Iris pigment epithelial cell (primary cell): ENCODE results near the gene FRMPD1.

Experiments
- DNase-seq: peaks from one replicate; pipeline ENCODE4 v3.0.0-alpha.2; 2011; ENCODE audit warnings: low read depth

FRMPD1 gene

DNA sequence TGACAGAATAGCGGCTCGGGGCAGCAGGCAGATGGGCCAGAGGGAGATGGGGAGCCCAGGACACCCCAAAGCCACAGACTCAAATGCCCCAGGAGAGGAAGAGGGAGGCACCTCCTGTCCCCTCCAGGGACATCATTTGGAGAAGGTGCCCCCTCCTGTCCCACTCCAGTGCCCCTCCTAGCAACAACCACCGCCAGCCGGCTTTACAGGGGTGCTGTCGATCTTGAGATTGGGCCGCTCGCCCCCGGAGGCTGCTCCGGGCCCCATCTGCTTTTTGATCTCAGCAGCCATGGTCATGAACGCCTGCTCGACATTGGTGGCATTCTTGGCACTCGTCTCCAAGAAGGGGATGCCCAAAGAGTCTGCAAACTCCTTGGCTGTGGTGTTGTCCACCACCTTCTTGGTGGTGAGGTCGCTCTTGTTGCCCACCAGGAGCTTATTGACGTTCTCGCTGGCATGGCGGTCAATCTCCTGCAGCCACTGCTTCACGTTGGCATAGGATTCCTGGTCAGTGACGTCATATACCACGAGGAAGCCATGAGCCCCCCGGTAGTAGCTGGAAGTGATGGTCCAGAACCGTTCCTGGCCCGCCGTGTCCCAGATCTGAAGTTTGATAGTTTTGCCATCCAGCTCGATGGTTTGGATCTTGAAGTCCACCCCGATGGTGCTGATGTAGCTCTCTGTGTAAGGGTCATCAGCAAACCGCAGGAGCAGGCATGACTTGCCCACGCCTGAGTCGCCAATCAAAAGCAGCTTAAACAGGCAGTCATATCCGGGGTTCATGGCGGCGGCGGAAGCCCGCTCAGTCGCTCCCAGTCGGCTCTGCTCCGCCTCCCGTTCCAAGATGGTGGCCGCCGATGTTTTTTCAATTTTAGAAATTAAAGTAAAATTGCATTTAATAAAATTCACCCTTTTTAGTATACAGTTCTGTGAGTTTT is 14.0 kb upstream of the FRMPD1 start:
- no peak for DNase-seq

DNA sequence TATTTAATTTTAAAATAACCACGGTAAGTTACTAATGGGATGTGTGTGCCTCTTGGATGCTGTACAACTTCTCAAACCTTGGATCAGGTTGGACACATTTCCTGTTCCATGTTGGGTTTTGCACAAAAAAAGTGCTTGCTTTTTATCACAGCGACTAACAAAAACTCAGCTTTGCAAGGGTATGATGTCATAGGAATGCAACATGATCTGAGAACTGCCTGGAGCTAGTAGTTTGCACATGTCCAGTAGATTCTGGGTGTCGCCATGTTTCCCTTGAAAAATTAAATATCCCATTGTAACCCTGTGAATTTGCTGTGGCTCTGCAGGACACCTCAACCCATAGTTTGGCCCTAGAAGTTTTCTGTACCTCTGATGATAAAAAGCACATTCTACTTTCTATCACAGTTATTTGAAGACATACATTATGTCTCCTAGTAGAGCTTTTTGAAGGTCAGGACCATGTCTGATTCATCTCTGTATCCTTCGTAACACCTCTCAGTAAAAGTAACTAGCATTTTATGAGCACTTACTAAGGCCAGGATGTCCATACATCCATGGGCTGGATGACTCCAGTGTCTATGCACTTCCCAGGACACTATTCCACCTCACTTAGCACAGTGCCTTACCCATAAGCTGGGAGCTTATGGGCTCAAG is 11.5 kb upstream of the FRMPD1 start:
- peak; percentile 65 for DNase-seq

DNA sequence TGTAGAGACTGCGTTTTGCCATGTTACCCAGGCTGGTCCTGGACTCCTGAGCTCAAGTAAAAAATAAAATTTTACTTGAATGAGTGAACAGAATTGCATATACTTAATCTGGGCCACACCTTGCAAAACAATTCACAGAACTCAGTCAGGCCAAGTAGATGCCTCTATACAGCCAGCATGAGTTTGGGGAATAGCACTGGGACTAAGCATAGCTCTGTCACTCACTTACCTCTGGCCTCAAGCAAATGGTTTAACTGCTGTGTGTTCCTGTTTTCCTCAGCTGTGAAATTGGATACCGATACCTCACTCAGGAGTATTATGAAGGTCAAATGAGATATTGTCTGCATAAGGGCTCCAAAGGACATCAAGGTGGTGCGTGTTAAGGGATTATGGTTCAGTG is 10.9 kb upstream of the FRMPD1 start:
- DNase-seq: no peak

DNA sequence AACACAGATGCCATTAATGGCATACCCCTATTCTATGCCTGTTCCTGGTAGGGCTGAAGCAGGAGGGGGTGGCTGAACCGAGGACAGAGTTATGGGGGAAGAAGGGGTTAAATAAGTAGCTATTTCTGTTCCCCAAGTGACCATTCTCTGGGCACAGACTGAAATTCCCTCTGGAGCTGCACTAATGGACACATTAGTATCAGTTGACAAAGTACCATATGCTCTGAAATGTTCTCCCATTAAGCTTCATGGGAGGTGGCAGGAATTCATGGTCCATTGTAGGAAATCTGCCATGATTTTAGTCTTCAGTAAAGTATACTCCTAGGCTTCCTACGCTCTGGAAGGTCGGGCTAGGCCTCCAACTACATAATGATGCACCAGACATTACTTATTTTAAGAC is 10.5 kb upstream of the FRMPD1 start:
- DNase-seq: no peak

DNA sequence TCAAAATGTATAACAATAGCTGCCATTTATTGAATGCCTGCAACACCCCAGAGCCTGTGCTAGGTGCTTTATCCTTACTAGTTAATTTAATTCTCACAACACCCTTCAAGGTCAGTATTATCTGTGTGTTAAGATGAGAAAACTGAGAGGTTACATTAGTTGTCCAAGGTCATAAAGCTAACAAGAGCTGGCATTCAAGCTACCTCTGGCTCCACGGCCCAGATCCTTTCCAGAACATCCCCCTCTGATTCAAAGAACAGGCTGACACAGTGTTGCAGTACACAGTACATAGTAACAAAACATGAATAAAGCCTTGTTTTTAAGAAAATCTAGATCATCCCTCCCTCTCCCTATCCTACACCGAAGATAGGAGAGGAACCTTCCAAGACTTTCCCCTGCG is 9.4 kb upstream of the FRMPD1 start:
- no peak for DNase-seq

DNA sequence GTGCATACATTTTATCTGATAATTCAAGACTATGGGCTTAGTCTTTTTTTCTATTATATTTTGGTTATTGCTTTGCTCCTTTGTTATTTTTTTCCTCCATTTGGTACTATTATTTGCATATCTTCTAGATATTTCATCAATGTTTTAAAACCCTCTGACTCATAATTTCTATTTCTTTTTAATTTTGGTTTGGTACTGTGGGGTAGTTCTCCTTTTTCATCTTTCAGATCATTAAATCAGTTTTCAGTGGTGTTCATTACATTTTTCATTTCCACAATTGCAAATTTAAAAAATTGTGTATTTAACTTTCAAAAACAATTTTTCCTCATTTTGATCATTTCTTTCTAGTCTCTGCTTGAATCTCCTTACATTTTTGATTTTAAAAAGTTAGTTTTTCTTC is 7.5 kb upstream of the FRMPD1 start:
- no peak for DNase-seq

DNA sequence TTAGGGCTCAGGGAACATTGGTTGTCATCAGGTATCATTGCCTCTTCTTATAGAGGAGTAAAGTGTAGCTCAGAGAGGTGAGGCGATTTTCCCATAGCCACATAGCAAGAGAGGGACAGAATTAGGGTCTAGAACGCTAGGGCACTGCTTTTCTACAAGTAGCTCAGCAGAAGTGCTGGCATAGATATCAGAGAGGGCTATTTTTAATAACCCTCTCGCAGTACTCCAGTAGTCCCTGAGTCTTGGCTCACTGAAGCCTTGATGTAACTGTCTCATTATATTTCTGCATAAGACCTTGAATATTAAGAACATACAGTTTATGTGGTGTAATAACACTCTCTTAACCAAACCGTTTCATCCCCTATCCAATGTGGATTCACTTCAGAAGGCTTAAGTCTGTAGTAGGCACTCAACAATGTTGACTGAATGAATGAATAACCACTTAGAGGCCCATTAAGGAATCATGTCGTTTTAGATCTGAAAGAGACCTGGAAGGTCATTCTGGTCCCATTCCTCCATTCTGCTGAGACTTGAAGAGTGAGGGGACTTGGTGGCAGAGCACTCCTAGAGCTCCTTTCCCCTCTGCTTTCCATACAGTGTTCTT is 4.7 kb upstream of the FRMPD1 start:
- no peak for DNase-seq

DNA sequence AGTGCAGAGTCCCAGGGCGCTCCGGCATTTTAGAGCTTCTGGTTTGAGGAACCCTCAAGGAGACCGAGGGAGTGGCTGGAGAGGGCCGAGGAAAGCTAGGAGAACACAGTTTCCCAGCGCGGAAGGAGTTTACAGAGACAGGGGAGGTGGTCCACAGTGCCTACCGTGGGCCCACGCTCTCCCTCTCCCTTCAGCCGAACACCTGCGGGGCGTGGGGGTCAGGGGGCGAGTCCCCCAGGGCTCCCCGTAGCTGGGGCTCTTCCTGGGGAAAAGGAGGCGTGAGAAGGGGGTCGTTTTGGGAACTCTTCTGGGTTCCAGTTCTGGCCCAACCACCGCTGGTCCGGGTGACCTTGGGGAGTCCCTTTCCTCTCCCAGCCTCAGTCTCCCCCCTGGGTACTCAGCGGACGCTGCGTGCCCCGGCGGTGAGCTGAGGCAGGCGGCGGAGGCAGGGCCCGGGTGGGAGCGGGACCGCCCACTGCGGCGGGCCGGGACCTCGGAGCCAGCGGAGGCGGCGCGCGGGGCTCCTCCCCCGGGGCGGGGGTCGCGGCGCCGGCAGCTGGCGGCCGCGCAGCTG is 368 bp upstream of the FRMPD1 start:
- DNase-seq: no peak

DNA sequence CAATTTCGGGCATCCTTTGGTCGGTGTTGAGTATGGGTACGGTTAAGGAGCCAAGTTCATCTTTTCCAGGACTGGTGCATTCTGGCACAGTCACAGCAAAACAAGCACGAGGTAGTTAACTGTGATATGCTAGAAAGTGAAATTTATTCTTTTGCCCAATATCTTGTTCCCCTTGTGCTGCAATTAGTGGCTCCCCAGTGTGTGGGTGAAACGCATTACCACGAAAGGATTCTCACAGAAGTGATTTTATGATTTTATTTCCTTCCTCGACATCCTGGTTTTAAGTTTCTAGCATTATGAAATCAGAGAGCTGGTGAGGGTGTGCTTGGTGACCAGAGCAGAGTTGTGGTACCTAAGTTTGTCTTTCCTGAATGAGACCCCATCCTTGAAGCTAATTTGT is 1.5 kb downstream of the FRMPD1 start:
- no peak for DNase-seq

DNA sequence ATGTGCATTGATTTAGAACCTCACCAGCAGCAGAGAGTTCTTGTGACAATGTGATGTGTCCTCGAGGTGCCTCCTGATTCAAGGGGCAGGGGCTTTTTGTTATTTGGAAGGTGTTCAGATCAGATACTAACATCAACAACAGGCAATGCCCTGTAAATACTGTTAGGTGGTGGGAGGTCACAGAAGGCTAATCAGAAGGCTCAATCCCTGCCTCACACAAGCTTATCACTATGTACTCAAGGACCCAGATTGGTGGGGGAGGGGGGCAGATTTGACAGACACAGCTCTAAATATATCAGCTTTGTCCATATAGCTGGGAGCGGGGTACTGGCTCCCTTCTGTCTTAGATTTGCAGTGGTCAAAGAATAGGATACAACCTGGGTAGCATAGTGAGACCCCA is 2.6 kb downstream of the FRMPD1 start:
- no peak for DNase-seq

DNA sequence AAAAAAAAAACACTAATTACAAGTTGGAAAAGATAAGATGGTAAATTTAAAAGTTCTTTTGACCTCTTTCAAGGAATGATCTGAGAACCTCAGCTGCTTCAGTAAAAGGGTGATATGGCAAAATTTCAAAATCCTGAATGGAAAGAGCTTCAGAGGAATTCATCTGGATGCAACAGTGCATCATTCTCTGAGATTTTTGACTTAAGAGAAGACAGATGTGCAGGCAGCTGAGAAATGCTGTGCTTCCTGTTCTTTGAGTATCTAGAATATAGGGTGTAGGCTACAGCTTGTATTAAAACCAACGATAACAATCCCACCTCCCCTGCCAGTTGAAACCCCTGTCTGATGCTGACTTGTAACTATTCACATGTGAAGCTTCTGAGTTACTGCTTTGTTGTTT is 6.2 kb downstream of the FRMPD1 start:
- DNase-seq: no peak

DNA sequence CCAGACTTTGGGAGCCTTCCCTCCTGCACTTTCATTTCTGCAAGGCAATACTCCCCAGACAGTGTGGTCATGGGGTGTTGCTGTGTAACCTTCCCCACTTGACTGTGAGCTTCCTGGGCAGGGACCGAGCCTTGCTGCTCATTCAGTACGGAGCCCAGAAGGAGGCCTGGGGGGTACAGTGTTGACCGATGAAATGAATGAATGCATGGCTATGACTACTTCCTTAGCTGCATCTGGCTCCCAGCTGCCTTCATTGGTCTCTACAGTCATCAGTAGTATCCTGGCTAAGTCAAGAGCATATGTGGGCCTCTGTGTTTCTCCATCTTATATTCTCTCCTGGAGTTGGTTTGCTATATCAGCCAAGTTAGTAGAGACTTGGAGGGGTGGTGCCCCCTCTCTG is 9.9 kb downstream of the FRMPD1 start:
- DNase-seq: no peak

DNA sequence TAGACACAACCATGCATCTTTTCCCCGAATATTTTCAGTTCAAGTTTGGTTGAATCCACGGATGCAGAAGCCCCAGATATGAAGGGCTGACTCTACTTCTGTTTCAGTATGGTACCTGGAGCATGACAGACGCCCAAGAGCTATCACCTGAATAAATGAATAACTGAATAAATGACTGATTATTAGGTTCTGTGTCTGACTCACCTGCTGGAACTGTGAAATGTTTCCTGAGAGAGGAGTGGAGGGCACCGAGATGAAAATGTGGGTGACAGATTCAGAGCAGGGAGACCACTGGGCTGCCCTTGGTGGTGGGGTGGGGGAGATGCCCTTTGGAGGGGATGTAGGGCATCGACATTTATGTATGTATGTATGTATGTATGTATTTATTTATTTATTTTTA is 13.2 kb downstream of the FRMPD1 start:
- no peak for DNase-seq

DNA sequence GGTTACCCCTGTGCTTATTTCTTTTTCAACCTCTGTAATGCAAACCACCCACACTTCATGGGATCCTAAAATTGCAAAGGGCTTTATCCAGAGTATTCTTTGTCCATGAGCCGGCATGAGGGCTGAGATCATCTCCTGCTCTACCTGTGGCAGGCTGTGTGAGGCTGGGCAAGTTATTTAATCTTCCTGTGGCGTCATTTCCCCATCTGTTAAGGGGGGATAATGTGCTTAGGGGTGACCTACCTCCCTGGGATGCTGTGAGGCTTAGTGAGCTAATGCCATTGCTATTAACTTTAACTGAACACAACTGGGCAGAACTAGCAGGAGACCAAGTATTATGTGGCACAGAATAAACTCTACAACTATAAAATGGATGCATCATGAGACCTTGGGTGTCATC is 17.0 kb downstream of the FRMPD1 start:
- DNase-seq: no peak

DNA sequence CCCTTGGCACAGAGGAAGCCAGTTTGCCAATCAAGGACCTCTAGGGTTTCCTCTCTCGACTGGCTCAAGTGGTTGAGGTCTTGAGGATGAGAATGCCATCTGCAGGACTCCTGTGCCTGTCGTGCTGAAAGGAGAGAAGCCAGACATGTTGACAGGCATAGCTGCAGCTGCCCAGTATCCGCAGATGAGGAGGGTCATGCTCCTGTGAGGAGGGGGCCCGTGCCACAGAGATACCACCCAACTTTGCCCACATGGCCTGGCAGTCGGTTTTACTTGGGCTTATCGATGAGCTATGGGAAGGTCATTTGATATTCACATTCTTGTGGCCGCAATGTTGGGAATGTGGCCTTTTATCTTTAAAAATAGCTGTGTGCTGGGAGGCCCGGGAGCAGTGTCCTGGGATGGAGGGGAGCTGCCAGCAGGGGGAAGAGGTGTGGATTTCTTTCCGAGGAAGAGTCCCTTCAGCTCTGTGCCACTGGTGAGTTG is 17.4 kb downstream of the FRMPD1 start:
- DNase-seq: no peak

DNA sequence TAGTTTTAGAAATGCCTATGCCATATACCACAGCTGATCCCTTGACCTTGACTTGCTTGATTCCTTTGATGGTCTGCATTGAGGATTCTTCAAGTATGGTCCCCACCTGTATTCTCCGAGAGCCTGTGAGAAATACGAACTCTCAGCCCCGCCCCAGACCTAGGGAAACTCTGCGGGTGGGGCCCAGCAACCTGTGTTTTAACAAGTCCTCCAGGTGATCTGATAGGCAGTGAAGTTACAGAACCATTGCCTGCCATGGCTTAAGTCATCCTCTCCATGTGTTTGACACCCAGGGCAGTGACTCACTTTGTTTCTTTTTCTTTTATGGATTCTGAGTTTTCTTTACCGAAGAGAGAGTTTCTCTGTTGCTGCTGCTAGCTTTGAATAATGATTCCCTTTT is 18.5 kb downstream of the FRMPD1 start:
- no peak for DNase-seq

DNA sequence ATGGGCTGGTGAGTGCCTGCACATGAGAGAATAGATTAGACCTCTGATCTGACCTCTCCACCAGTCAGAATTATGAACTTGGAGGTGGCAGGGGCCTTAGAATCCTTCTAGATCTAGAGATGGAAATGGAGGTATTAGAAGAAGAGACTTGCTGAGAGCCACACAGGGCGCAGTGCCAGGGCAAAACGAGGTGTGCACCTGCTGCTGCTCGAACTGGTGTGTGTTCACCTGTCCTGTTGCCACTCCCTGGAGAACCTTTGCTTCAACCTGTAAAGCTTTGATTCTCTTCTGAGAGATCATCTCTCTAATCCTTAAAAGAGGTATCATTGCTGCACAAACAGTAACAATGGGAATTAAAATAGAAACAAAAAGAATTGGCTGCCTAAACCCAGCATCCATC is 24.9 kb downstream of the FRMPD1 start:
- no peak for DNase-seq

DNA sequence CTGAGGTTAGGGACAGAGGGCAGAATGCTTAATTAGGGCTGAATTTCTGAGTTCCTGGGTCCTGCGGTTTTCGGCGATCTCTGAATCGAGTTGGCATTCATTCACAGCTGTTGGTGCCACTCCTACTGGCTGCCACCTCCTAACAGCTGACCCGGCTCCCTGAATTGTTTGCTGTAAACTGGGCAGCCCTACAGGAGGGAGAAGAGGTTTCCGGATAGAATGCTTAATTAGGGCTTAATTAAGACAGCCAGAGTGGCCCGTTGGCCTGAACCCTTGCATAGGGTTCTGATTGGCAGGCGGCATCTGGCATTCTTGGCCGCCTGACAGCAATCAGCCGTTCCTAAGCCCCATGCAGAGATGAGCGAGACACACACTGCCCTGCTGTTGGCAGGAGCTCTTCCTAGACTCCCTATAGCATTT is 25.7 kb downstream of the FRMPD1 start:
- DNase-seq: no peak

DNA sequence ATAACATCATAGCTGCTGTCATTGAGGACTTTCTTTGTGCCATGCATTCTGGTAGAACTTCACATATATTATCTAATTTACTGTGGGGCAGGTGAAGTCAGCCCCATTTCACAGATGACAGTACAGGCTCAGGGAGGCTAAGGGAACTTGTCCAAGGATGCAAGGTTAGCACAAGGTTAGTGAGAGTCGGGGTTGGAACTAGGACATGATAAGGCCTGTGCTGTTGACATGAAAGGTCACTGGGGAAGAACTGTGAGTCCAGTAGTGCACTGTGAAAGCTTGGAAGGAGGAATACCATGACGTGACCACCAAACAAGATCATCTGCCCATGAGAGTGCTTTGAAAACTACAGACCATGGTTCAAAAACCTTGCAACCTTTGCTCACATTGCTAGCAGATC is 26.7 kb downstream of the FRMPD1 start:
- no peak for DNase-seq

DNA sequence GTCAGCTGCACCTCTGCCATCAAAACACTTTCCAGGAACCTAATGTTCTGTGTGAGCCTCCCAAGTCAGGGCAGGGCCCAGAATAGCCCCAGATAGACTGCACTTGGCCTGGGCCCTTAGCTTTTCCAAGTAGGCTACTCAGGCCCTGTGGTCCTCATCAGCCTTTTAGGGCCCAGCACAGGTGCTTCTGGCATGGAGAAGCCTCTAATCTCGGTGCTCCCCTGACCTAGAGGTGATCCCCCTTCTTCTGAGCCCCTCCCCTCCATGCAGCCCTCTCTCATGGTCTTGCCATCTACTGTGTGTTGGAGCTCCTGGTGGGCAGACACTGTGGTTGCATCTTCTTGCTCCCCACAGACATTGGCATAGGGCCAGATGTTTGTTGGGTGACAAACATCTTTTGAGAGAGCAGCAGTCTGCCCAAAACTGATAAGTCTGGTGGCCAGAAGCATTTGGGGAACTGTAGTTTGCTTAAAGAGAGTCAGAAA is 28.1 kb downstream of the FRMPD1 start:
- DNase-seq: no peak

DNA sequence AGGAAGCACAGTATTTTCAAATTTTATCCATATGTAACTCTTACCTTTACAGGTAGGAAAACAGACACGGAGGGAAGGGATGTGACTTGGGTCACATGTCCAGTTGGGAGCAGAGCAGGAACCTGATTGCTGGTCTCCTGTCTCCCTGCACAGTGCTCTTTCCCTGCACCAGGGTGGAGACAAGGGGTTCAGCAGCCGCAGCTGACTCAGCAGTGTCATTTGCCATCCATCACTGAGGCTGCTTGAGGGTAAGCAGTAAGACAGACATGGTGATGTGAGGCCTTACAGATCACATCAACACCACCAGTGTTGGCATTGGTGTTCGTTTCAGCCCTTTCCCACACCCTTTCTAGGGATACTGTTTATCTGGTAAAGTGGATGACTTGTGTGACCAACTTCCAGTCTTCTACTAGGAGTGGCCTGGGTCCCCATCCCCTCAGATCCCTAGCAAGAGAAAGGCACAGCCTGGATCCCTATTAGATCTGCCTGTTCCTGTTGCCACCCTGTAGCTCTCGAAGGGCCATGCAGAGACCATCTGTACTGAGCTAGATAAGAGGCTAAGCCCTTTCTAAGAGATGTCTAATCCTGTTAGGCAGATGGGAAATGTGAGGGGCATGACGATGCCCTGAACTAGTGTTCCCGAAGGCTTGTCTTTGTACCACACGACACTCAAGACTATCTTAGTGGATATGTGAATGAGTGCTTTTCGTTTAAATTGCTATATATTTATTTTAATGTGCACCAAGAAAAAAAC is 29.1 kb downstream of the FRMPD1 start:
- DNase-seq: no peak

DNA sequence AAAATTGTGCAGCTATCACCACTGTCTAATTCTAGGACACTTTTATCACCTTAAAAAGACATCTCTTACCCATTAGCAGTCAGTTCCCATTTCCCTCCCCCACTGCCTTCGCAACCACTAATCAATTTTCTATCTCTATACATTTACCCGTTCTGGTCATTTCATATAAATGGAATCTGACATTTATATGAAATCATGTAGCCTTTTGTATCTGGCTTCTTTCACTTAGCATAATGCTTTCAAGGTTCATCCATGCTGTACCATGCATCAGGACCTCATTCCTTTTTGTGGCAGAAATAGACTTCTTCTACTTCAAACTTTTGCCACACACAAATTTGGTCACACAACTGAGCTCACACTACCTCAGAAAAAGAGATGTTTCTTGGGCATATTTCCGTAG is 32.2 kb downstream of the FRMPD1 start:
- no peak for DNase-seq
